ENCODE results near the gene PLD5. TPM values are rescaled to one million over a fixed set of nuclear protein-coding genes. Genes with fewer than 3 reads are reported as not detected.
A peak's percentile ranks its signal among the peaks of the same experiment; 100 is the strongest.
"Not testable (repeated sequence)": the region's sequence is repeated elsewhere in the genome, so short reads cannot be mapped to it uniquely, and the experiment has no call there.

The PLD5 gene
- total RNA-seq, 1 donor from 2014 or later: 1.0 TPM

DNA sequence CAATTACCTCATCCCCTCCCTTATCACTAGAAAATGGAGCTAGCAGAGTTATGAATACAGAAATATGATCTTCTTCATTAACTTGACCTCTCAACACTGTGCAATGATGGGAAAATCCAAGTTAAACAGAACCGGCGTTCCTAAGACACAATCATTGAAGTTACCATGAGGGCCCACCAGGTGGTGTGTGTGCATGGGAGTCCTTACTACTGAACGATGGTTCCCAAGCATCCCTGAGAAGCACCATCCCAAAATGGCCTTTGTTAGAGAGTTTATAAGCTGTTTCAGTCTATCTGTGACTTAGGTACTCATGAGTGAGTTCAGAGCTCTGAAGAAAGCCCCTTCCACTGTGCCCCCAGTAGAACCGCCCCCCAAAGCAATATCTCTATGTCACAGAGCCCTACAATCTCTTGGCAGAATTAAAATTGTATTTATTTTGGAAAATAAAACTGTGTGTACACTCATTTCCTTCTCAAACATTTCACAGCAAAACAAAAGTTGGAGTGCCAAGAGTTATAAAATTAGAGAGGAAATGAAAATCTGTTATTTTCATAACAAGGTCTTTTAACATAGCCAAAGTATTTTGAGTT is 56.8 kb downstream of the PLD5 start:
- DNase-seq (ENCODE audit: low spot score, unreplicated experiment): peak; percentile 24
- Mint-ChIP-seq H3K27ac (peak overlapping the region; percentile 74), H3K4me1 (ENCODE audit: low read depth) (peaks cover 12% of the 10 kb centered on the region), H3K9me3 (ENCODE audit: low read depth) (no peaks in the 10 kb centered on the region), H3K27me3 (no peaks in the 10 kb centered on the region), H3K36me3 (ENCODE audit: insufficient read depth) (no peaks in the 10 kb centered on the region), H3K4me3 (ENCODE audit: low read depth) (no peak overlapping the region)
- TF ChIP-seq, protein P1, sequence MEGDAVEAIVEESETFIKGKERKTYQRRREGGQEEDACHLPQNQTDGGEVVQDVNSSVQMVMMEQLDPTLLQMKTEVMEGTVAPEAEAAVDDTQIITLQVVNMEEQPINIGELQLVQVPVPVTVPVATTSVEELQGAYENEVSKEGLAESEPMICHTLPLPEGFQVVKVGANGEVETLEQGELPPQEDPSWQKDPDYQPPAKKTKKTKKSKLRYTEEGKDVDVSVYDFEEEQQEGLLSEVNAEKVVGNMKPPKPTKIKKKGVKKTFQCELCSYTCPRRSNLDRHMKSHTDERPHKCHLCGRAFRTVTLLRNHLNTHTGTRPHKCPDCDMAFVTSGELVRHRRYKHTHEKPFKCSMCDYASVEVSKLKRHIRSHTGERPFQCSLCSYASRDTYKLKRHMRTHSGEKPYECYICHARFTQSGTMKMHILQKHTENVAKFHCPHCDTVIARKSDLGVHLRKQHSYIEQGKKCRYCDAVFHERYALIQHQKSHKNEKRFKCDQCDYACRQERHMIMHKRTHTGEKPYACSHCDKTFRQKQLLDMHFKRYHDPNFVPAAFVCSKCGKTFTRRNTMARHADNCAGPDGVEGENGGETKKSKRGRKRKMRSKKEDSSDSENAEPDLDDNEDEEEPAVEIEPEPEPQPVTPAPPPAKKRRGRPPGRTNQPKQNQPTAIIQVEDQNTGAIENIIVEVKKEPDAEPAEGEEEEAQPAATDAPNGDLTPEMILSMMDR (IDR thresholded peaks at IDR 0.05; ENCODE audit: unreplicated experiment): peak; percentile 75

DNA sequence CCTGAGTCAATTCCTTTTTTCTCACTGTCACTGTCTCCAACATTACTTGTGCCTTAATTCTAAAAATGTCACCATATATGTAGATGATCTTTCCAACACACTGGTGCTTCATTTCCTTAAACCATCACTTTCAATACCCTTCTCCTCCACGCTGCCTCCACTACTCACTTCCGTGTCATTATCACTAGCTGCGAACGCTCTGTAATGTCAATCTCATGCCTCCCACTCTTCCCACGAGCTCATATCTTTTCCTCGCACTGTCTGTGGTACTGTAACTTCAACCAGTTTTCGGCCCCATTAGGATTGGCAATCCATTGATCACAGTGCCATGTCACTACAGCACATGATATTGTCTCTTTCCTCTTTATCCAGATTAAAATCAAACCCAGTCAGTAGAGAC is 61.6 kb downstream of the PLD5 start:
- Mint-ChIP-seq H3K9me3 (ENCODE audit: low read depth) (no peaks in the 10 kb centered on the region), H3K27me3 (no peaks in the 10 kb centered on the region), H3K36me3 (ENCODE audit: insufficient read depth) (no peaks in the 10 kb centered on the region), H3K4me1 (ENCODE audit: low read depth) (peaks cover 7% of the 10 kb centered on the region), H3K27ac (no peak overlapping the region), H3K4me3 (ENCODE audit: low read depth) (no peak overlapping the region)
- DNase-seq (ENCODE audit: low spot score, unreplicated experiment): no peak
- TF ChIP-seq, protein P1 (IDR thresholded peaks at IDR 0.05; ENCODE audit: unreplicated experiment): no peak

DNA sequence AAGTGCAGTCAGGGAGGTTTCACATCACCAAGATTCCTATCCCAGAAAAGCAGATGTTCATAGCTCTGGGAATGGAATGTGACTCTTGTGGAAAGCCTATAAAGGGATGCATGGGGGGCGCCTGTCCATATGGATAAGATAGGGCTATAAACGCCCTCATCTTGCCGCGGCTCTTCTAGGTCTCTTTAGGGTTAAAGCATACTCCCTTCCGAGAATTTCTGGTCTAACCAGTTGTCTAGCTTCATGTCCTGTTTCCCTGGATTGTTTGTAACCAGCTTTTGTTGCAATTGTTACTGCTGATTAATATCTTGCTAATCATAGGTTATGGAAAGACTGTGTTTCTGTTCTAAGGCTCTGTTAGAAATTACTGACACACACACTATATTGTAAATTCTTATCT is 64.8 kb downstream of the PLD5 start:
- H3K4me3 Mint-ChIP-seq (ENCODE audit: low read depth); H3K27me3 Mint-ChIP-seq; H3K27ac Mint-ChIP-seq; DNase-seq (ENCODE audit: low spot score, unreplicated experiment); H3K9me3 Mint-ChIP-seq (ENCODE audit: low read depth); H3K4me1 Mint-ChIP-seq (ENCODE audit: low read depth); H3K36me3 Mint-ChIP-seq (ENCODE audit: insufficient read depth): not testable (repeated sequence)

DNA sequence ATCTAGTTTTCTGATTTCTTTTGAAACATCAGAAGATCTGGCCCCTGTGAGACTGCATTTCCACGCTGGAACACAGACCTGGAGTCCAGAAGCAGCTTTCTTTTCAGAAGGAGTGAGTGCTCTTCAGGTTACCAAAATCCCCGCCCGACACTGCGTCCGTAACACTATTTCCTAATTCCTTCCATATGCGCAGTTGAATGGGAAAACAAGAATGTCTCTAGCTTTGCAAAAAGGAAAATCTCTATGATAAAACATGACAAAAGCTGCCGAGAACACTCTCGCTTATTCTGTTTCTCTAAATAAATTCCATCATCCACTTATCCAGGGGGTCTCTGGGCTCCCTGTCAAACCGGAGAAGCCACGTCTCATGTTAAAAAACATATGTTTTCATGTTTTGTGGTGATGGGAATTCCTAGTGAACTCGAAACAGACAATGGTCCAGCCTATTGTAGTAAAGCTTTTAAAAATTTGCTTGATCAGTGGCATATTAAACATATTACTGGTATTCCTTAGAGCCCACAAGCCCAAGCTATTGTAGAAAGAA is 67.7 kb downstream of the PLD5 start:
- H3K27ac Mint-ChIP-seq: no peak overlapping the region
- no peaks in the 10 kb centered on the region for H3K36me3 Mint-ChIP-seq (ENCODE audit: insufficient read depth)
- H3K9me3 Mint-ChIP-seq (ENCODE audit: low read depth): no peaks in the 10 kb centered on the region
- no peak overlapping the region for H3K4me3 Mint-ChIP-seq (ENCODE audit: low read depth)
- H3K4me1 Mint-ChIP-seq (ENCODE audit: low read depth): peaks cover 9% of the 10 kb centered on the region
- TF ChIP-seq, protein P1 (IDR thresholded peaks at IDR 0.05; ENCODE audit: unreplicated experiment): no peak
- no peaks in the 10 kb centered on the region for H3K27me3 Mint-ChIP-seq
- no peak for DNase-seq (ENCODE audit: low spot score, unreplicated experiment)

DNA sequence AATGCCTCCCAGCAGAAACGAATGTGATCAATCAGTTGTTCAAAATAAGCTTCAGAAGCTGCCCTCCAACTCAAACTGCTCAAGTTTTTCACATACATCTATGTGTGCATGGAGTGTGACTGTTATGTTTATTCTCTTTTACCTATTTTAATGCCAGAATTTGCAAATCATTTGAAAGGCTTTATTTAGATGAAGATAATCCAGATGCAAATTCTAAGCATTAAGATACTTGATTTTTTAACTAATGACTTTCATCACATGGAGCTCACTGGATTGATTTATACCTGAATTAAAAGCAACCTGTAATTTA is 69.5 kb downstream of the PLD5 start:
- H3K36me3 Mint-ChIP-seq (ENCODE audit: insufficient read depth): no peaks in the 10 kb centered on the region
- H3K4me1 Mint-ChIP-seq (ENCODE audit: low read depth): peaks cover 6% of the 10 kb centered on the region
- no peaks in the 10 kb centered on the region for H3K9me3 Mint-ChIP-seq (ENCODE audit: low read depth)
- DNase-seq (ENCODE audit: low spot score, unreplicated experiment): no peak
- H3K4me3 Mint-ChIP-seq (ENCODE audit: low read depth): no peak overlapping the region
- H3K27me3 Mint-ChIP-seq: peaks cover under 1% of the 10 kb centered on the region
- no peak overlapping the region for H3K27ac Mint-ChIP-seq
- TF ChIP-seq, protein P1 (IDR thresholded peaks at IDR 0.05; ENCODE audit: unreplicated experiment): no peak

Measured in progenitor cell of endocrine pancreas (in vitro differentiated cells).